ENCODE results near the gene C1QL4. TPM values are rescaled to one million over a fixed set of nuclear protein-coding genes. Genes with fewer than 3 reads are reported as not detected.

C1QL4 gene
- total and polyA plus RNA-seq, 2 of the 8 experiments (the other 6 are each of a cell fraction or from before 2014, with no cell fraction given), result 0.28 to 0.63 TPM

GRCh38 chr12:49375406-49375805 is 38.4 kb upstream of the C1QL4 start:
- H3K23me2 ChIP-seq (ENCODE audit: low read depth, low read length), result no peaks in the 10 kb centered on the region; the same call in 1 of the 2 replicates
- 100% methylated on average over 1 of the region's 1 CpG; no CpG with 5 or more reads in 1 of the 2 experiments for WGBS, 2 experiments (ENCODE audit: extremely low coverage in 1 of 2, insufficient coverage in 1 of 2, insufficient read length in 1 of 2, insufficient replicate concordance in 2 of 2, low coverage in 1 of 2, low lambda C conversion rate in 2 of 2, missing lambda C conversion rate in 1 of 2)
- peaks cover 0 to 4% of the 10 kb centered on the region in 2 experiments for H4K20me1 ChIP-seq (replicated peaks in 1 of 2; ENCODE audit: control insufficient read depth in 1 of 2, insufficient read depth in 2 of 2, low read length in 2 of 2)
- no peak overlapping the region for H2BK20ac ChIP-seq (ENCODE audit: low read length)
- no peak for FAIRE-seq
- H4K91ac ChIP-seq (replicated peaks; ENCODE audit: insufficient read length, low read length), result no peak overlapping the region
- no peaks in the 10 kb centered on the region for H3K27me3 ChIP-seq (replicated peaks in 1 of 4; ENCODE audit: control insufficient read depth in 3 of 4, extremely low read depth in 1 of 4, insufficient read depth in 3 of 4, low read length in 3 of 4)
- no peak overlapping the region for H3K18ac ChIP-seq (ENCODE audit: extremely low read depth, low read length)
- H2AFZ ChIP-seq (ENCODE audit: low read length), result no peak overlapping the region
- H2BK120ac ChIP-seq (replicated peaks; ENCODE audit: low read depth, low read length), result no peak overlapping the region
- TF ChIP-seq GTF2F1 (IDR thresholded peaks at IDR 0.05; ENCODE audit: borderline replicate concordance, low read depth, low read length) (no peak), TAF1 (IDR thresholded peaks at IDR 0.05; ENCODE audit: low read depth, low read length) (no peak), EZH2 (IDR thresholded peaks at IDR 0.05; ENCODE audit: low read depth, low read length, severe bottlenecking) (no peak), CHD1 (IDR thresholded peaks at IDR 0.05; ENCODE audit: low read depth, low read length) (no peak), JUND (IDR thresholded peaks at IDR 0.05; ENCODE audit: low read length) (no peak), KDM4A (IDR thresholded peaks at IDR 0.05; ENCODE audit: low read depth, low read length, severe bottlenecking) (no peak)
- TF ChIP-seq, protein P1, sequence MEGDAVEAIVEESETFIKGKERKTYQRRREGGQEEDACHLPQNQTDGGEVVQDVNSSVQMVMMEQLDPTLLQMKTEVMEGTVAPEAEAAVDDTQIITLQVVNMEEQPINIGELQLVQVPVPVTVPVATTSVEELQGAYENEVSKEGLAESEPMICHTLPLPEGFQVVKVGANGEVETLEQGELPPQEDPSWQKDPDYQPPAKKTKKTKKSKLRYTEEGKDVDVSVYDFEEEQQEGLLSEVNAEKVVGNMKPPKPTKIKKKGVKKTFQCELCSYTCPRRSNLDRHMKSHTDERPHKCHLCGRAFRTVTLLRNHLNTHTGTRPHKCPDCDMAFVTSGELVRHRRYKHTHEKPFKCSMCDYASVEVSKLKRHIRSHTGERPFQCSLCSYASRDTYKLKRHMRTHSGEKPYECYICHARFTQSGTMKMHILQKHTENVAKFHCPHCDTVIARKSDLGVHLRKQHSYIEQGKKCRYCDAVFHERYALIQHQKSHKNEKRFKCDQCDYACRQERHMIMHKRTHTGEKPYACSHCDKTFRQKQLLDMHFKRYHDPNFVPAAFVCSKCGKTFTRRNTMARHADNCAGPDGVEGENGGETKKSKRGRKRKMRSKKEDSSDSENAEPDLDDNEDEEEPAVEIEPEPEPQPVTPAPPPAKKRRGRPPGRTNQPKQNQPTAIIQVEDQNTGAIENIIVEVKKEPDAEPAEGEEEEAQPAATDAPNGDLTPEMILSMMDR (IDR thresholded peaks at IDR 0.05; ENCODE audit: control extremely low read depth in 1 of 3, insufficient read depth in 1 of 3, low read depth in 1 of 3, low read length in 3 of 3), result no peak
- no peak overlapping the region for H2BK5ac ChIP-seq (ENCODE audit: low read depth, low read length)
- H3K4me1 ChIP-seq (replicated peaks in 1 of 4; ENCODE audit: control insufficient read depth in 3 of 4, insufficient read depth in 4 of 4, low read length in 3 of 4), result no peaks in the 10 kb centered on the region
- H3K79me2 ChIP-seq (ENCODE audit: control insufficient read depth in 1 of 2, insufficient read depth in 2 of 2, low read length in 2 of 2), result peaks cover 3 to 52% of the 10 kb centered on the region in 2 experiments; a peak in 3 of 4 replicates
- H3K4me3 ChIP-seq (ENCODE audit: extremely low read depth in 1 of 4, insufficient read depth in 2 of 4, low read depth in 3 of 4, low read length in 4 of 4), result no peak overlapping the region
- H3K4ac ChIP-seq (replicated peaks; ENCODE audit: insufficient read length, low read depth, low read length), result no peak overlapping the region
- H3K56ac ChIP-seq (replicated peaks; ENCODE audit: insufficient read length, low read depth, low read length), result no peak overlapping the region
- H4K8ac ChIP-seq (ENCODE audit: extremely low read depth, insufficient read depth, low read length), result no peak overlapping the region
- H4K5ac ChIP-seq (ENCODE audit: insufficient read length, low read depth, low read length), result no peak overlapping the region
- H2BK12ac ChIP-seq (ENCODE audit: low read depth, low read length), result no peak overlapping the region
- H3K9ac ChIP-seq (replicated peaks in 1 of 4; ENCODE audit: extremely low read depth in 1 of 4, low read depth in 3 of 4, low read length in 3 of 4), result no peak overlapping the region
- no peak overlapping the region for H2AK5ac ChIP-seq (ENCODE audit: low read depth, low read length)
- no peak for DNase-seq (ENCODE audit: low read depth in 1 of 2, low spot score in 2 of 2)
- no peak overlapping the region for H3K4me2 ChIP-seq (ENCODE audit: insufficient read depth in 1 of 2, low read depth in 2 of 2, low read length in 2 of 2)
- H3K9me3 ChIP-seq (ENCODE audit: insufficient read depth in 2 of 2, low read depth in 1 of 2, low read length in 1 of 2), result no peaks in the 10 kb centered on the region
- H3K79me1 ChIP-seq (ENCODE audit: low read depth, low read length), result 0 out of 2 replicates have a peak, but pooled peaks cover 3% of the 10 kb centered on the region
- no peaks in the 10 kb centered on the region for H3K36me3 ChIP-seq (ENCODE audit: control insufficient read depth in 2 of 4, insufficient read depth in 4 of 4, low read length in 3 of 4)
- no peak overlapping the region for H3K27ac ChIP-seq (ENCODE audit: low read depth, low read length)
- no peak overlapping the region for H3K14ac ChIP-seq (ENCODE audit: insufficient read length)
- POLR2A ChIA-PET (ENCODE audit: partially characterized antibody), result interaction anchor here (1.2 kb wide), 1 partner anchor 8 kb away, joined by 6 read pairs; the partner anchor contains the start of gene SPATS2
- H2BK15ac ChIP-seq (ENCODE audit: low read length), result no peak overlapping the region
- H3K23ac ChIP-seq (ENCODE audit: insufficient read length), result no peak overlapping the region
- CTCF ChIA-PET (ENCODE audit: partially characterized antibody), result interaction anchor here (0.7 to 1.3 kb wide), 5 partner anchors 14 to 178 kb away, joined by 3 to 8 read pairs (median 3); partner anchors contain the start of gene DNAJC22

Measured in H1 (cell line).